ENCODE measurements around the gene RALGDS.

Gene RALGDS

DNA sequence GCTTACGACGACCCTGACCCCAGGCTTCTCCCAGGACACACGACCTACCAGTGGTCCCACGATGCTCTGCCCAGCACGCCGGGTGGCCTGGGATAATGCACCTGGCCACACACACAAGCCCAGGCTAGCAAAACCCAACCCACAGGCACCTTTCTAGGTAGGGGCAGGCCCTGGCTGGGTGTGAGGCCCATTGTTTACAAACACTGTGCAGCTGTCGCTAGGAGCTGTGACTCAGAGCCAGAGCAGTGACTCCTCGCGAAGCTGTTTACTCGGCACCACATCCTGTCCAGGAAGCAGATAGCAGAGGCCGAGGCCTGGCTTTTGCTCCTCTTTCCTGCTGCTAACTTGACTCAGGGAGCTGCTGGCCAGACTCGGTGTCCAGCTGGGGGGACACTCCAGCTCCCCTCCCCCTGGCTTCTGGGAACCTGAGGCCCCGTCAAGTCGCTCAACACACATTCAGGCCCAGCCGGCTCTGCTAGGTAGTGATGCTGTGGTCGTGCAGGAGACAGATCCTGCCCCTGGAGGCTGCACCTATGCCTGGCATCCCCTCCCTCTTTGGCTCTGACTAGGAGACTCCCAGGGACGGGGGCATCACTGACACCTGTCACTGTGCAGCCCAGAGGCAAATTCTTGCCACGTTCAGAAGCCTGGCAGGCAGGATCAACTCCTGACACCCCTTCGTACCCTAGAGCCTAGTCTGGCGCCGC is 12.8 kb upstream of the RALGDS start:
- DNase-seq = no peak

DNA sequence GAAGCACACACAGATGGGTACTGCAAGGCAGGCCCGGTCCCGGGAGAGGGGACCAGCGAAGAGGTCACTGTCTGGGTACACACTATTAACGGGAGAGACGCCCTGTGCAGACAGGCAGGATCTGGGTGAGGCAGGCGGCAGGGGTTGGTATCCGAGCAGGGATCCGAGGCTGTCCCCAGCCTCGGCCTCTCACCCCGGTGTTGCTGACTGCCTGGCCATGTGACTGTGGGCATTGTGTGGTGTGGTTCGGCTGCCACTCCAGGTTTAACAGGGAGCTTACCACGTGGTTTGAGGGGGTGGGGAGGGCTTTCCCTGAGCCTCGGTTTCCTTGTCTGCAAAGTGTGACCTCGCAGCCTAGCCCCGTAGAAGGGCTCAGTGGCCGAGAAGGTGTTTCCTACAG is 11.1 kb upstream of the RALGDS start:
- no peak for DNase-seq

DNA sequence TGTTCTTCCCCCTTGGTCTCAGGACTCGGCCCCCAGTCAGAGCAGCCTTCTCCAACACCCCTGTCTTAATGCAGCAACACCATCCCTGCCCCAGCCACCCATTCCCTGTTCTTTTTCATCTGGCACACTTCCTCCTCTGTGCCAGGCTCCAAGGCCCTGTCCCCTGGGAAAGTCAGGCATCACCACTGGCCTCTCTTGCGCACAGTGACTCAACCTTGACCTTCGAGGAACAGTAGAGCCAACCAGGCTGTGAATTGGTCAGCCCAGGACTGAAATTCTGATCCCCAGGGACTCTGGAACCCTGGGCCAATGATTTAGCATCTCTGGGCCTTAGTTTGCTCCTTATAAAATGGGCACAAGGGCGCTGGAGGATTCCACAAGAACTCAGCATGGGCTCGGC is 10.5 kb upstream of the RALGDS start:
- no peak for DNase-seq

DNA sequence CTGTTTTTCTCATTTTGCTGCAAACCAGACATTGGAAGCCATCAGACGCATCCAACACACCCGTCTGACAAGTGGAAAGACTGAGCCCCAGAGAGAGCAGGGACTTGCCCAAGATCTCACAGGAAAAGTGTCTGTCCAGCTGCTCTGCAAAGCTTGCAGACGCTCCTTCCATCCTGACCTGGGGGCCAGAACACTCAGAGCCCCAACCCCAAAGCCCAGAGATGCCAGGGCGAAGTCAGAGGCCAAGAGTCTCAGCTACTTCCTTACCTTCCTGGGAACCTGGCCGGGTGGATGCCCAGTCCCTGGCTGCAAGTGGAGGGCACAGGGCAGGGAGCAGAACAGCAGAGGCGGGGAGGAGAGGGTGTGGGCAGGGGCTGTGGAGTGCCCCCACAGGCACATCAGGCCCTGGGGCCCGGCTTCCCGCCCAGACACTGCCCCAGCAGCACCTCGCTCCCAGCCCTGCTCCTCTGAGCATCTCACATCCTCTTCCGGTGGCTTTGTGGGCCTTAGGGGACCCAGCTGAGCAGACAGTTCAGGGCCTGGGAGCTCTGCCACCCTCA is 9.7 kb upstream of the RALGDS start:
- no peak for DNase-seq

DNA sequence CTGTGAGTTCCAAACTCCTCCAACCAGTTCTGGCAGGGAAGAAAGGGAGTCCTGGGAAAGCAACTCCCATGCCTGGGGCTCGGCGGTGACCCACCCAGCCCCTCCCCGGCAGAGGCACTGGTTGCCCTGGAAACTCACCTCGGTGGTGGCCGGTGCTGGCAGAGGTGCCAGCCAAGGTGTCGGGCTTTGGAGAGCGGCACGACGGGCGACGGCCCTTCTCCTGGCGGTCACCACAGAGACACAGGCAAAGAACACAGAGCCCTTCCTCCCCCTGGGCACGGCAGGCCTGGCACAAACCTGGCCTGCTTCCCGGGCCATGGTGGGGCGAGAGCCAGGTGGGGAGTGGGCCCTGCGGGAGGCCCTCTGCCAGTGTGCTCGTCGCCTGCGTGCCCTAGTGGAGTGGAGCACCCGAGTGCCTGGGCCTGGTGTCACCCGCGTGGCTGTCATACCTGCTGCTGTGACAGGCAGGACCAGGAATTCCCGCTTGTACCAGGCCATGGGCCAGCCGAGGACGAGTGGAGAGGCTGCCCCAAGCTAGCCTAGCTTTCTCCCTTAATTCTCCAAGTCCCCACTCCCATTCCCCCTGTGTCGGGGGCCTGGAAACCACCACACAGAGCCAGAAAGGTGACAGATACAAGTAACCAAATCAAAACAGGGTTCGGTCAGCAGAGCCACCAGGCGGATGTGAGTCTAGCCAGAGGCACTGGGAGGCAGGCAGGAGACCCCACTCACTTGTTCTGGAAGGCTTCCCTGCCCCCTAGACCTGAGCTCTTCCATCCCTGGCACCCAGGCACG is 8.2 kb upstream of the RALGDS start:
- DNase-seq = no peak

- DNase-seq = no peak
Measured at GRCh38 chr9:133128152-133128551, 7.1 kb upstream of the RALGDS start.

DNA sequence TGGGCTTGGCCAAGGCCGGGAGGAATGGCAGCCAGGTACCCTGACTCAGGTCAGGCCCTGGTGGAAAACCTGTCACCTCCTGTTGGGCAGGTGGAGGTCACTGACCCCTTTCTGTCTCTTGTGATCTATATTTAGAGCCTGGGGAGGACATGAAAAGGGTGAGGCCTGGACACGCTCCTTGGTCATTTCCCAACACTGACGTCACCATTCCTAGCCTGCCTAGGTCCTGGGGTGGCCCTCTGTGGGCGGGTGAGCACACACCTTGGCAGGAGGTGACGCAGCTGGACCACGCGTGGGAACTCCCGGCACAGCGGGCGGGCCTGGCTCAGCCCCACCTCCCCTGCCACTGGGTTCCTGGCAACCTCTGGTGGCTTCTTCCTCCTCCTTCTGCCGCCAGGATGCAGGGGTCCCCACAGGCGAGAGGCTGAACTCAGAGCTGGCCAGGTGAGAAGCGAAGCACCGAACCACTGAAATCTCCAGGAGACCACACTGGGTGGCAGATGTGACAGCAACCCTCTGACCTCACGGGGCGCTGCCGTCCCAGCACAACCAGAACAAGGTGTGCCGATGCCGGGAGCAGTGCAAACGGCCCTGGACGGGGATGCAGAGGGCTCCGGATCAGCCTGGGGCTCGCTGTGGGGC is 6.4 kb upstream of the RALGDS start:
- no peak for DNase-seq

GRCh38 chr9:133126697-133127339 is 5.8 kb upstream of the RALGDS start:
- no peak for DNase-seq

- no peak for DNase-seq
Measured at GRCh38 chr9:133125941-133126696, 5.1 kb upstream of the RALGDS start.

GRCh38 chr9:133124907-133125275 is 3.9 kb upstream of the RALGDS start:
- DNase-seq = no peak

DNA sequence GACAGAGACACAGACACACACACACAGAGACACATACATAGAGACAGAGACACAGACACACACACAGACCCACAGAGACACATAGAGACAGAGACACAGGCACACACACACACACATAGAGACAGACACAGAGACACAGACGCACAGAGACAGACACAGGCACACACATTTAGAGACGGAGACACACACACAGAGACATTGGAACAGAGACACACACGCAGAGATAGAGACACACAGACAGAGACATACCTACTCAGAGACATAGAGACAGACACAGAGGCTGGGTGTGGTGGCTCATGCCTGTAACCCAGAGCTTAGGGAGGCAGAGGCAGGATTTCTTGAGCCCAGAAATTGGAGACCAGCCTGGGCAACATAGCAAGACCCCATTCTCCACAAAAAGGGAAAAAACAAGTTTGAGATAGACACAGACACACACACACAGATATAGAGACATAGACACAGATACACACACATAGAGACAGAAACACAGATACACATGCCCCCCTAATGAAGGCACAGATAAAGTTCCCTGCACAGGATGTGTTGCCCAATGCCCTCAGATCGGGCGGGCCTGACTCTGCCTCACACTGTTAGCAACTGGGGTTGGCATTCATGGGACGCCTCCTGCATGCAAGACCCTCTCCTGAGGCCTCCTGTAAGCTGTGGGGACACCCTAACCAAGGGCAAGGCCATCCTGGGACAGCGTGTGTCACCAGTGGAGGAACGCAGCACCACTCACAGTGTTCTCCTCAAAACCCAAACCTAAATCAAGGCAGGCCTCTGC is 3.3 kb upstream of the RALGDS start:
- no peak for DNase-seq

DNA sequence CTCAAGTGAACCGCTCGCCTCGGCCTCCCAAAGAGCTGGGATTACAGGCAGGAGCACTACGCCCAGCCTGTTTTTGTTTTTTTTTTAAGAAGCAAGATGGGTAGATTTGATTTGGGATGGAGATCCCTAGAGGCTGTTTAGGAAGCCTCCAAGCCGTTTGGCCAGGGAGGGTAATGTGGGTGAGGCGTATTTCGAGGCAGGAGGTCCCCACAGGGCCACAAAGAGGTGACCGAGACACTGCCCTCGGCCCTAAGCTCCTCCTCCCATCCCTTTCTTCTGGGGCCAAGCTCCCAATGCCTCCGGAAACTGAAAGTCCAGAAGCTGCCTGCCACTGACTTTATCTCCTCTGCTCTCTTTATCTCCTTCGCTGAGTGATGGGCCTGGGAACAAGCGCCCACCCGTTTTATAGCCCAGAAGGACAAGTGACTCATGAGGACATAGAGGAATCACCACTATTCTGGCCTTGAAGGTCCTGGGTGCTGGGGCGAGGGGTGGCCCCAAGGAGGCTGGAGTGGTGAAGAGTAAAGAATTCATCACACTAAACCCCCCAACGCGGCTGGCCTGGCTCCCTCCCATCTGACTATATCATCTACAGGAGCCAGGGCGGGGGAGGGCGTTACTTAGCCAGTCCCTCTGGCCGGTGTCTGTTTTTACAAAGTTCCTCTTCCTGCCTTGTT is 2.0 kb upstream of the RALGDS start:
- DNase-seq = no peak

DNA sequence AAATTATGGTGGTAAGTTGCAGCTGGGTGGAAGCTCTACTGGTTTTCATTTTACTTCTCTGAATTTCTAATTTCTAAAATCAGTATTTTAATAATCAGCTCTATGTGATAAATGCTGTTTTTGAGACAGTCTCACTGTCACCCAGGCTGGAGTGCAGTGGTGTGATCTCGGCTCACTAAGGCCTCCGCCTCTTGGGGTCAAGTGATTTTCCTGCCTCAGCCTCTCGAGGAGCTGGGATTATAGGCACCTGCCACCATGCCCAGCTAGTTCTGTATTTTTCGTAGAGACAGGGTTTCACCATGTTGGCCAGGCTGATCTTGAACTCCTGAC is 1.5 kb upstream of the RALGDS start:
- DNase-seq = no peak

DNA sequence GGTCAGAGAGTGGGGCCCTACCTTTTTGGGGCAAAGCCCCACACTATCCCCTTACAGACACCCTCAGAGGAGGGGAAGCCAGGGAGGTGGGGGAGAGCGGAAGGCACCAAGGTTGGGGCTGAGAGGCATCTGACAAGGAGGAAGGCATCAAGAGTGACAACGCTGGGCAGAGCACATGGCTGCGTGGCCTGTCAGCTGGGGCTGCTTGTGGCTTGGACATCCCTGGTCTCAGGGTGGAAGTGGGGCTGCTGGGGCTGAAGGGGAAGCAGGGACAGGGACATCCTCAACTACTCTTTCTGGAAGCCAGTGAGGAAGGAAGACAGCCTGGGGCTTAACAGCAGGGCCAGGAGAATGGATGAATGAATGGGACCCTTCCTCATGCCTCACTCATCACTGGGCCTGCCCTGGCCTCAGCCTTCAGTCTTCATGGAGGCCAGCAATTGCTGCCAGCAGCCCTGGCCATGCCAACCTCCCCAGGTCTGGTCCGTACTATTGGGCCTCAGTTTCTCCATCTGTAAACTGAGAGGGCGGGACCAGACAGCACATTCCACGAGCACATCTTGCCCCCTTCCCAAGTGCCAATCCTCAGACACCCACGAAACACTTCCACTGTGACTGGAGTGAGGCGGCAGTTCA is 993 bp upstream of the RALGDS start:
- no peak for DNase-seq

- DNase-seq = no peak
Measured at GRCh38 chr9:133120501-133121197, 391 bp downstream of the RALGDS start.

- DNase-seq = no peak
Measured at GRCh38 chr9:133119846-133120500, 1.1 kb downstream of the RALGDS start.

GRCh38 chr9:133119103-133119845 is 1.8 kb downstream of the RALGDS start:
- no peak for DNase-seq

DNA sequence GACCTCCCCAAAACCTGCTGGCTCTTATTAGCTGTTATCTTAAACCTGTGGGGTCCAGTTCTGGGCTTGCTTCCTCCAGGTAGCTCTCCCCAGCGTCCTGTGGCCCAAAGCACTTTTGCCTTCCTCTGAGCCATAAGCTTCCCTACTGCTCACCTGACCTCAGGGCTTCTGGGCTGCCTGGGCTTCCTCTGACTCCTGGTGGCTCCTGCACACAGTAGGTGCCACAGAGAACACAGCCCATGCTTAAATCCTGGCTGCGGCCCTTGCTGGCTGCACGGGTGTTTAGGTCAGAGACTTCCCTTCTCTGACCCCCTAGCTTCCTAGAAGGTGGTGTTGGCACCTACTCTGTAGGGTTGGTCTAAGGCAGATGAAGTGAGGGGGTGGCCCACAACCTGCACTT is 2.5 kb downstream of the RALGDS start:
- no peak for DNase-seq

DNA sequence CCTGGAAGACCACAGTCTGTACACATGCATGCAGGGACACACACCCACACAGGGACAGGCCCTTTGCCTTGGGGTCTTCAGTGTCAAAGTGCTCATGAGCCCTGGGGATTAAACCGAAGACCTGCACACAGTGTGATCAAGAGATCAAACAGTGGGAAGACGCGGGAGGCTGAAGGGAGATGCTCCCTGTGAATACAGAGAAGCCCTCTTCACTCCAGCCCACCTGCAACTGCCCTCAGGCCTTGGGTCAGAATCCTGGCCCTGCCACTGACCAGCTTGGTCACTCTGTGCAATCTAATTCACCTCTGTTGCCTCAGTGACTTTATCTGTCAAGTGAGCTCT is 2.9 kb downstream of the RALGDS start:
- DNase-seq = no peak

All from cerebellar nuclear complex (tissue), 1 donor.